Measurements from ENCODE around the gene RASSF1.

DNA sequence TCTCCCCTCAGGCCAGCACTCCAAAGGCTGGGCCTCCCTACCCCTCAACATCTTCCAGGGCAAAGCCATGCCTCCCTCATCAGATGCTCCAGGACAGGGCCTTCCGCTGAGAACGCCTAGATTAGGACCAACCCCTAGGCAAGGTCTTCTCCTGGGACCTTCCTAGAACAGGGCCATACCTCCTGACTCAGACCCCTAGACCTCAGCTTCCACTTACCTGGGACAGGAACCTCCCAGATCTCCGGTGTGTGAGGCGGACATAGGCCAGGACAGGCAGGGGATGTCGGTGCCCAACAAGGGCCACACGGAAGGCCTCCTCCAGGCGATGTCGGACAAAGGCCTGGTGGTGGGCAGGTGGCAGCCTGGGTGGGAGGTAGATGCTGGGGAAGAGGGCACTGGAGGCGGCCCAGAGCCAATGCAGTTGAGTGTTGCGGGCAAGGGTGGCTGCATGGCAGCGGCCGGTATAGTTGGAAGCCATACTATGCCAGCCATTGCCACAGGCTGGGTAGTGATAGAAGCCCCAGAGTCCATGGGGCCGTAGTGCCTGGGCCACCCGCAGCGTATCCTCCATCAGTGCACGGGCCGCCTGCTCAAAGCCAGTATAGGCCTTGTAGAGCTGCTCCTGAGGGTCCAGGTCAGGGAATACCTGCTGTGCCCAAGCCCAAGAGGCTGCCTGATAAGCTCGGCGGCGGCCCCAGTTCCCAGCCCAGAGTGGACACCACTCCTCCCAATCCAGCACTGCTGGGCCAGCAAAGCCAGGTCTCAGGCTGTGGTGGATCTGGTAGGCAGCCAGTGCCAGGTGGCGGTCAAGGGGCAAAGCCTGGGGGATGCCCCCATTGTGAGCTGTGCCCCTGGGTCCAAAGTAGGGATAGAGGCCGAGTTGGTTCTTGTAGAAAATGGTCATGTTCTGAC, 45.9 kb downstream of the RASSF1 start:
- TF ChIP-seq, protein P1, sequence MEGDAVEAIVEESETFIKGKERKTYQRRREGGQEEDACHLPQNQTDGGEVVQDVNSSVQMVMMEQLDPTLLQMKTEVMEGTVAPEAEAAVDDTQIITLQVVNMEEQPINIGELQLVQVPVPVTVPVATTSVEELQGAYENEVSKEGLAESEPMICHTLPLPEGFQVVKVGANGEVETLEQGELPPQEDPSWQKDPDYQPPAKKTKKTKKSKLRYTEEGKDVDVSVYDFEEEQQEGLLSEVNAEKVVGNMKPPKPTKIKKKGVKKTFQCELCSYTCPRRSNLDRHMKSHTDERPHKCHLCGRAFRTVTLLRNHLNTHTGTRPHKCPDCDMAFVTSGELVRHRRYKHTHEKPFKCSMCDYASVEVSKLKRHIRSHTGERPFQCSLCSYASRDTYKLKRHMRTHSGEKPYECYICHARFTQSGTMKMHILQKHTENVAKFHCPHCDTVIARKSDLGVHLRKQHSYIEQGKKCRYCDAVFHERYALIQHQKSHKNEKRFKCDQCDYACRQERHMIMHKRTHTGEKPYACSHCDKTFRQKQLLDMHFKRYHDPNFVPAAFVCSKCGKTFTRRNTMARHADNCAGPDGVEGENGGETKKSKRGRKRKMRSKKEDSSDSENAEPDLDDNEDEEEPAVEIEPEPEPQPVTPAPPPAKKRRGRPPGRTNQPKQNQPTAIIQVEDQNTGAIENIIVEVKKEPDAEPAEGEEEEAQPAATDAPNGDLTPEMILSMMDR (IDR thresholded peaks at IDR 0.05), result no peak
- TF ChIP-seq EZH2 (IDR thresholded peaks at IDR 0.05), result no peak
